Natural killer cell (primary cell): ENCODE measurements around the gene RNU7-1. TPM values are rescaled to one million over a fixed set of nuclear protein-coding genes. Genes with fewer than 3 reads are reported as not detected.

Experiments
- ATAC-seq, 3 donors: fragments of 150-1000 bp in 2 of 3; fragments of 200-7000 bp in 1 of 3; cut with Tn5 transposase; 1 replicate in 1 of 3; 2 replicates in 2 of 3; pipeline ENCODE4 v1.10.0; 2021; ENCODE audit warnings: mild to moderate bottlenecking in 2 of 3, moderate library complexity in 2 of 3
- DNase-seq, 2 donors: peaks; one replicate each; pipeline versions ENCODE4 v3.0.0 to v3.0.0-alpha.2; 2013 to 2021; ENCODE audit warnings: mixed read lengths in 1 of 2
- H3K27ac ChIP-seq: one replicate; pipeline ENCODE4 v1.5.1; 2013; ENCODE audit warnings: mild to moderate bottlenecking, low read length
- H3K27me3 ChIP-seq: one replicate; pipeline ENCODE4 v1.6.1; 2013; ENCODE audit warnings: low read length; ENCODE audit not compliant: control insufficient read depth, insufficient read depth
- H3K36me3 ChIP-seq: one replicate; pipeline ENCODE4 v1.6.1; 2013; ENCODE audit warnings: low read length; ENCODE audit not compliant: control insufficient read depth, insufficient read depth
- H3K4me1 ChIP-seq: one replicate; pipeline ENCODE4 v1.6.1; 2013; ENCODE audit warnings: low read length; ENCODE audit not compliant: control insufficient read depth, insufficient read depth
- H3K4me3 ChIP-seq: one replicate; pipeline ENCODE4 v1.5.1; 2013; ENCODE audit warnings: low read length
- H3K9me3 ChIP-seq: one replicate; pipeline ENCODE4 v1.6.1; 2013; ENCODE audit warnings: low read length; ENCODE audit not compliant: control insufficient read depth, insufficient read depth
- H3K27ac Mint-ChIP-seq, 2 donors: one replicate each; pipeline ENCODE4 v1.8.0; 2022; ENCODE audit warnings: mild to moderate bottlenecking in 2 of 2, mixed read lengths in 2 of 2, moderate library complexity in 1 of 2
- H3K27me3 Mint-ChIP-seq, 2 donors: one replicate each; pipeline ENCODE4 v1.8.0; 2022; ENCODE audit warnings: low read depth in 2 of 2, mixed read lengths in 2 of 2
- H3K36me3 Mint-ChIP-seq: one replicate; pipeline ENCODE4 v1.8.0; 2022; ENCODE audit warnings: mixed read lengths
- H3K4me1 Mint-ChIP-seq, 2 donors: one replicate each; pipeline ENCODE4 v1.8.0; 2022; ENCODE audit warnings: mixed read lengths in 2 of 2
- H3K4me3 Mint-ChIP-seq: one replicate; pipeline ENCODE4 v1.8.0; 2022; ENCODE audit warnings: mild to moderate bottlenecking, moderate library complexity, mixed read lengths
- H3K9me3 Mint-ChIP-seq, 2 donors: one replicate each; pipeline ENCODE4 v1.8.0; 2022; ENCODE audit warnings: mixed read lengths in 2 of 2
- CTCF ChIP-seq: fragments of 200-600 bp; IDR thresholded peaks from one replicate; pipeline ENCODE4 v1.8.0; 2022; ENCODE audit warnings: antibody characterized with exemption
- WGBS: methylation state at CpG from one replicate; pipeline ENCODE4 v1.1.7; 2013; ENCODE audit warnings: missing lambda C conversion rate; ENCODE audit not compliant: insufficient coverage; 5-methylcytosine and 5-hydroxymethylcytosine counted together
- intact Hi-C: fragments of 100-400 bp; cut with micrococcal nuclease; formaldehyde crosslinking; loops from one replicate; pipeline ENCODE4 v1.14.2; 2022
- total RNA-seq, 4 donors: library from RNA; stranded (reverse); fragments of 120-200 nt in 1 of 4; gene quantifications; one replicate each; pipeline versions ENCODE4 v1.2.3 to v1.2.4, GENCODE V29; 2013 to 2022

The RNU7-1 gene
- total RNA-seq, 3 donors from 2014 or later (not counting 1 experiment from before 2014, with no cell fraction given): not detected

- Mint-ChIP-seq H3K4me3 (peak overlapping the region; percentile 82), H3K36me3 (no peaks in the 10 kb centered on the region), H3K27me3 (no peaks in the 10 kb centered on the region), H3K4me1 (peaks cover 61 to 69% of the 10 kb centered on the region in 2 donors), H3K27ac (peak overlapping the region; percentile 98 to 99), H3K9me3 (no peaks in the 10 kb centered on the region)
- peak; percentile 90 for TF ChIP-seq CTCF
- H3K4me3 ChIP-seq: peak overlapping the region; percentile 91
- no peaks in the 10 kb centered on the region for H3K36me3 ChIP-seq
- no peaks in the 10 kb centered on the region for H3K9me3 ChIP-seq
- ATAC-seq (peak; percentile 51 to 73 (median 53)), DNase-seq (peak; percentile 83 to 94)
- WGBS: under 1% methylated on average over 41 of the region's 48 CpGs
- H3K27ac ChIP-seq: peak overlapping the region; percentile 99
- intact Hi-C loops: loop anchor here (1.0 to 2.0 kb wide), 3 partner anchors 15 to 21 kb away; no protein-coding TSS in a partner anchor
- H3K4me1 ChIP-seq: peaks cover 66% of the 10 kb centered on the region
- no peaks in the 10 kb centered on the region for H3K27me3 ChIP-seq
These were observed 968 bp downstream of the RNU7-1 start for GRCh38 chr12:6944381-6945186.

GRCh38 chr12:6945613-6946012 is 2.0 kb downstream of the RNU7-1 start:
- H3K27ac Mint-ChIP-seq: peak overlapping the region; percentile 98 to 99
- no peak for TF ChIP-seq CTCF
- DNase-seq (no peak), ATAC-seq (no peak)
- intact Hi-C loops: loop anchor here (2.0 kb wide), 1 partner anchor 21 kb away; no protein-coding TSS in a partner anchor
- H3K27ac ChIP-seq: peak overlapping the region; percentile 99
- no peaks in the 10 kb centered on the region for H3K36me3 Mint-ChIP-seq
- H3K9me3 ChIP-seq: no peaks in the 10 kb centered on the region
- H3K27me3 ChIP-seq: no peaks in the 10 kb centered on the region
- peaks cover 76% of the 10 kb centered on the region for H3K4me1 ChIP-seq
- no peaks in the 10 kb centered on the region for H3K27me3 Mint-ChIP-seq
- no peak overlapping the region for H3K4me3 Mint-ChIP-seq
- no peak overlapping the region for H3K4me3 ChIP-seq
- no peaks in the 10 kb centered on the region for H3K9me3 Mint-ChIP-seq
- no peaks in the 10 kb centered on the region for H3K36me3 ChIP-seq
- WGBS: 83% methylated on average over 11 of the region's 11 CpGs
- peaks cover 71 to 76% of the 10 kb centered on the region in 2 donors for H3K4me1 Mint-ChIP-seq

- TF ChIP-seq CTCF: no peak
- Mint-ChIP-seq H3K27ac (peak overlapping the region; percentile 98 to 99), H3K36me3 (no peaks in the 10 kb centered on the region), H3K4me1 (peaks cover 76 to 80% of the 10 kb centered on the region in 2 donors), H3K27me3 (no peaks in the 10 kb centered on the region), H3K4me3 (peak overlapping the region; percentile 63), H3K9me3 (no peaks in the 10 kb centered on the region)
- WGBS: 11% methylated on average over 32 of the region's 32 CpGs
- peak overlapping the region; percentile 21 for H3K4me3 ChIP-seq
- peak in 2 of 3 donors; percentile 8 to 12 for ATAC-seq
- peak overlapping the region; percentile 99 for H3K27ac ChIP-seq
- intact Hi-C loops: no loop called here
- no peaks in the 10 kb centered on the region for H3K9me3 ChIP-seq
- DNase-seq: peak in 1 of 2 donors; percentile 80
- no peaks in the 10 kb centered on the region for H3K36me3 ChIP-seq
- no peaks in the 10 kb centered on the region for H3K27me3 ChIP-seq
- peaks cover 81% of the 10 kb centered on the region for H3K4me1 ChIP-seq
These were observed 2.7 kb downstream of the RNU7-1 start for GRCh38 chr12:6946033-6946919.
